CD4-positive, alpha-beta T cell treated with Interleukin-4 for 4 hours (primary cell): ENCODE results near the gene LSMEM2.
"Not testable (repeated sequence)": the region's sequence is repeated elsewhere in the genome, so short reads cannot be mapped to it uniquely, and the experiment has no call there.

Experiments
- DNase-seq: peaks from one replicate; pipeline ENCODE4 v3.0.0-alpha.2; 2020

Gene LSMEM2

GRCh38 chr3:50278880-50279224 lies at the start of gene LSMEM2:
LSMEM2 (plus strand) TSS chr3:50279087; CDS start chr3:50279114, 27 bp downstream.
- DNase-seq: no peak

GRCh38 chr3:50229490-50229889 lies 49.4 kb upstream of the LSMEM2 start:
- DNase-seq: no peak

GRCh38 chr3:50230104-50230793 lies 48.6 kb upstream of the LSMEM2 start:
- DNase-seq: no peak

- DNase-seq: no peak
Measured at GRCh38 chr3:50230794-50231125, 48.1 kb upstream of the LSMEM2 start.

- no peak for DNase-seq
Measured at GRCh38 chr3:50231581-50231980, 47.3 kb upstream of the LSMEM2 start.

- no peak for DNase-seq
Measured at GRCh38 chr3:50232303-50232702, 46.6 kb upstream of the LSMEM2 start.

- no peak for DNase-seq
Measured at GRCh38 chr3:50233176-50233575, 45.7 kb upstream of the LSMEM2 start.

- DNase-seq: peak; percentile 99
Measured at GRCh38 chr3:50235716-50236483, 43.0 kb upstream of the LSMEM2 start, which contains the start of gene GNAI2. GNAI2 (plus strand) TSS chr3:50236204; CDS start chr3:50236336, 132 bp downstream.

GRCh38 chr3:50236484-50237132 lies 42.3 kb upstream of the LSMEM2 start:
- no peak for DNase-seq

- DNase-seq: no peak
Measured at GRCh38 chr3:50237133-50237651, 41.7 kb upstream of the LSMEM2 start.

- DNase-seq: peak; percentile 85
Measured at GRCh38 chr3:50237754-50238548, 40.9 kb upstream of the LSMEM2 start.

GRCh38 chr3:50238549-50239026 lies 40.3 kb upstream of the LSMEM2 start:
- no peak for DNase-seq

- DNase-seq: no peak
Measured at GRCh38 chr3:50239649-50240048, 39.2 kb upstream of the LSMEM2 start.

- DNase-seq: no peak
Measured at GRCh38 chr3:50241163-50241562, 37.7 kb upstream of the LSMEM2 start.

- no peak for DNase-seq
Measured at GRCh38 chr3:50241713-50242380, 37.0 kb upstream of the LSMEM2 start.

GRCh38 chr3:50242381-50242770 lies 36.5 kb upstream of the LSMEM2 start:
- peak; percentile 41 for DNase-seq

GRCh38 chr3:50242851-50243542 lies 35.9 kb upstream of the LSMEM2 start:
- peak; percentile 33 for DNase-seq

GRCh38 chr3:50243543-50243895 lies 35.4 kb upstream of the LSMEM2 start:
- no peak for DNase-seq

GRCh38 chr3:50244813-50245212 lies 34.1 kb upstream of the LSMEM2 start:
- not testable (repeated sequence) for DNase-seq

GRCh38 chr3:50245251-50245745 lies 33.6 kb upstream of the LSMEM2 start:
- no peak for DNase-seq

GRCh38 chr3:50245831-50246516 lies 32.9 kb upstream of the LSMEM2 start:
- peak; percentile 90 for DNase-seq
